ENCODE measurements around the gene DNPH1.

DNPH1 gene

DNA sequence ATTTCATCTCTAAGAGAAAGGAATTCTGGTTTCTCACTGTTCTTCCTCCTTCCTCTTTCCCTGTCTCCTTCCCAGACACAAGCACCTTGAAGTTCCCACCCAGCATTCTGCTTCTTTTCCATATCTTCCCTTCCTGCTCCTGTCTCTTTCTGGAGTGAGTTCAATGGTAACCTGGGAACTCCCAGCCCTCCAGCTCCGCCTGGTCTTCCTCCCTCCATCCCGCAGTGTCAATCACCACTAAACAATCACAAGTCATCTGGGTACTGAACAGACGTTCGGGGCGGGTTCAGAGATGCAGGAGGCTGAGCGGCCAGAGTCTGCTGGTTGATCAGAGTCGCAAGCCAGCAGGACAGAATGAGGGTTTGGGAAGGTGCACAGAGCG, 21.7 kb upstream of the DNPH1 start (continued):
- TF ChIP-seq, protein P1, sequence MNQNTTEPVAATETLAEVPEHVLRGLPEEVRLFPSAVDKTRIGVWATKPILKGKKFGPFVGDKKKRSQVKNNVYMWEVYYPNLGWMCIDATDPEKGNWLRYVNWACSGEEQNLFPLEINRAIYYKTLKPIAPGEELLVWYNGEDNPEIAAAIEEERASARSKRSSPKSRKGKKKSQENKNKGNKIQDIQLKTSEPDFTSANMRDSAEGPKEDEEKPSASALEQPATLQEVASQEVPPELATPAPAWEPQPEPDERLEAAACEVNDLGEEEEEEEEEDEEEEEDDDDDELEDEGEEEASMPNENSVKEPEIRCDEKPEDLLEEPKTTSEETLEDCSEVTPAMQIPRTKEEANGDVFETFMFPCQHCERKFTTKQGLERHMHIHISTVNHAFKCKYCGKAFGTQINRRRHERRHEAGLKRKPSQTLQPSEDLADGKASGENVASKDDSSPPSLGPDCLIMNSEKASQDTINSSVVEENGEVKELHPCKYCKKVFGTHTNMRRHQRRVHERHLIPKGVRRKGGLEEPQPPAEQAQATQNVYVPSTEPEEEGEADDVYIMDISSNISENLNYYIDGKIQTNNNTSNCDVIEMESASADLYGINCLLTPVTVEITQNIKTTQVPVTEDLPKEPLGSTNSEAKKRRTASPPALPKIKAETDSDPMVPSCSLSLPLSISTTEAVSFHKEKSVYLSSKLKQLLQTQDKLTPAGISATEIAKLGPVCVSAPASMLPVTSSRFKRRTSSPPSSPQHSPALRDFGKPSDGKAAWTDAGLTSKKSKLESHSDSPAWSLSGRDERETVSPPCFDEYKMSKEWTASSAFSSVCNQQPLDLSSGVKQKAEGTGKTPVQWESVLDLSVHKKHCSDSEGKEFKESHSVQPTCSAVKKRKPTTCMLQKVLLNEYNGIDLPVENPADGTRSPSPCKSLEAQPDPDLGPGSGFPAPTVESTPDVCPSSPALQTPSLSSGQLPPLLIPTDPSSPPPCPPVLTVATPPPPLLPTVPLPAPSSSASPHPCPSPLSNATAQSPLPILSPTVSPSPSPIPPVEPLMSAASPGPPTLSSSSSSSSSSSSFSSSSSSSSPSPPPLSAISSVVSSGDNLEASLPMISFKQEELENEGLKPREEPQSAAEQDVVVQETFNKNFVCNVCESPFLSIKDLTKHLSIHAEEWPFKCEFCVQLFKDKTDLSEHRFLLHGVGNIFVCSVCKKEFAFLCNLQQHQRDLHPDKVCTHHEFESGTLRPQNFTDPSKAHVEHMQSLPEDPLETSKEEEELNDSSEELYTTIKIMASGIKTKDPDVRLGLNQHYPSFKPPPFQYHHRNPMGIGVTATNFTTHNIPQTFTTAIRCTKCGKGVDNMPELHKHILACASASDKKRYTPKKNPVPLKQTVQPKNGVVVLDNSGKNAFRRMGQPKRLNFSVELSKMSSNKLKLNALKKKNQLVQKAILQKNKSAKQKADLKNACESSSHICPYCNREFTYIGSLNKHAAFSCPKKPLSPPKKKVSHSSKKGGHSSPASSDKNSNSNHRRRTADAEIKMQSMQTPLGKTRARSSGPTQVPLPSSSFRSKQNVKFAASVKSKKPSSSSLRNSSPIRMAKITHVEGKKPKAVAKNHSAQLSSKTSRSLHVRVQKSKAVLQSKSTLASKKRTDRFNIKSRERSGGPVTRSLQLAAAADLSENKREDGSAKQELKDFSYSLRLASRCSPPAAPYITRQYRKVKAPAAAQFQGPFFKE (tag by site-specific recombination; IDR thresholded peaks at IDR 0.05; ENCODE audit: borderline replicate concordance), result no peak
- TF ChIP-seq, protein P2, sequence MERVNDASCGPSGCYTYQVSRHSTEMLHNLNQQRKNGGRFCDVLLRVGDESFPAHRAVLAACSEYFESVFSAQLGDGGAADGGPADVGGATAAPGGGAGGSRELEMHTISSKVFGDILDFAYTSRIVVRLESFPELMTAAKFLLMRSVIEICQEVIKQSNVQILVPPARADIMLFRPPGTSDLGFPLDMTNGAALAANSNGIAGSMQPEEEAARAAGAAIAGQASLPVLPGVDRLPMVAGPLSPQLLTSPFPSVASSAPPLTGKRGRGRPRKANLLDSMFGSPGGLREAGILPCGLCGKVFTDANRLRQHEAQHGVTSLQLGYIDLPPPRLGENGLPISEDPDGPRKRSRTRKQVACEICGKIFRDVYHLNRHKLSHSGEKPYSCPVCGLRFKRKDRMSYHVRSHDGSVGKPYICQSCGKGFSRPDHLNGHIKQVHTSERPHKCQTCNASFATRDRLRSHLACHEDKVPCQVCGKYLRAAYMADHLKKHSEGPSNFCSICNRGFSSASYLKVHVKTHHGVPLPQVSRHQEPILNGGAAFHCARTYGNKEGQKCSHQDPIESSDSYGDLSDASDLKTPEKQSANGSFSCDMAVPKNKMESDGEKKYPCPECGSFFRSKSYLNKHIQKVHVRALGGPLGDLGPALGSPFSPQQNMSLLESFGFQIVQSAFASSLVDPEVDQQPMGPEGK (tag by site-specific recombination; IDR thresholded peaks at IDR 0.05), result no peak
- no peak for TF ChIP-seq ZNF777 (tag by site-specific recombination; IDR thresholded peaks at IDR 0.05; ENCODE audit: borderline replicate concordance)
- no peak for TF ChIP-seq KLF16 (tag by site-specific recombination; IDR thresholded peaks at IDR 0.05)
- no peak for TF ChIP-seq ZNF521 (tag by site-specific recombination; IDR thresholded peaks at IDR 0.05)
- TF ChIP-seq, protein P3, sequence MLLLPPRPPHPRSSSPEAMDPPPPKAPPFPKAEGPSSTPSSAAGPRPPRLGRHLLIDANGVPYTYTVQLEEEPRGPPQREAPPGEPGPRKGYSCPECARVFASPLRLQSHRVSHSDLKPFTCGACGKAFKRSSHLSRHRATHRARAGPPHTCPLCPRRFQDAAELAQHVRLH (tag by site-specific recombination; IDR thresholded peaks at IDR 0.05), result no peak
- no peak for TF ChIP-seq ZNF747 (tag by site-specific recombination; IDR thresholded peaks at IDR 0.05)
- TF ChIP-seq, protein P4, sequence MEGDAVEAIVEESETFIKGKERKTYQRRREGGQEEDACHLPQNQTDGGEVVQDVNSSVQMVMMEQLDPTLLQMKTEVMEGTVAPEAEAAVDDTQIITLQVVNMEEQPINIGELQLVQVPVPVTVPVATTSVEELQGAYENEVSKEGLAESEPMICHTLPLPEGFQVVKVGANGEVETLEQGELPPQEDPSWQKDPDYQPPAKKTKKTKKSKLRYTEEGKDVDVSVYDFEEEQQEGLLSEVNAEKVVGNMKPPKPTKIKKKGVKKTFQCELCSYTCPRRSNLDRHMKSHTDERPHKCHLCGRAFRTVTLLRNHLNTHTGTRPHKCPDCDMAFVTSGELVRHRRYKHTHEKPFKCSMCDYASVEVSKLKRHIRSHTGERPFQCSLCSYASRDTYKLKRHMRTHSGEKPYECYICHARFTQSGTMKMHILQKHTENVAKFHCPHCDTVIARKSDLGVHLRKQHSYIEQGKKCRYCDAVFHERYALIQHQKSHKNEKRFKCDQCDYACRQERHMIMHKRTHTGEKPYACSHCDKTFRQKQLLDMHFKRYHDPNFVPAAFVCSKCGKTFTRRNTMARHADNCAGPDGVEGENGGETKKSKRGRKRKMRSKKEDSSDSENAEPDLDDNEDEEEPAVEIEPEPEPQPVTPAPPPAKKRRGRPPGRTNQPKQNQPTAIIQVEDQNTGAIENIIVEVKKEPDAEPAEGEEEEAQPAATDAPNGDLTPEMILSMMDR (tag by site-specific recombination; IDR thresholded peaks at IDR 0.05), result no peak
- no peak for TF ChIP-seq ZFP69B (tag by site-specific recombination; IDR thresholded peaks at IDR 0.05)
- TF ChIP-seq, protein P5, sequence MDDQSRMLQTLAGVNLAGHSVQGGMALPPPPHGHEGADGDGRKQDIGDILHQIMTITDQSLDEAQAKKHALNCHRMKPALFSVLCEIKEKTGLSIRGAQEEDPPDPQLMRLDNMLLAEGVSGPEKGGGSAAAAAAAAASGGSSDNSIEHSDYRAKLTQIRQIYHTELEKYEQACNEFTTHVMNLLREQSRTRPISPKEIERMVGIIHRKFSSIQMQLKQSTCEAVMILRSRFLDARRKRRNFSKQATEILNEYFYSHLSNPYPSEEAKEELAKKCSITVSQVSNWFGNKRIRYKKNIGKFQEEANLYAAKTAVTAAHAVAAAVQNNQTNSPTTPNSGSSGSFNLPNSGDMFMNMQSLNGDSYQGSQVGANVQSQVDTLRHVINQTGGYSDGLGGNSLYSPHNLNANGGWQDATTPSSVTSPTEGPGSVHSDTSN (CRISPR knock-in tag; IDR thresholded peaks at IDR 0.05), result no peak
- TF ChIP-seq ZNF221 (tag by site-specific recombination; IDR thresholded peaks at IDR 0.05; ENCODE audit: borderline replicate concordance), result no peak
- TF ChIP-seq ZNF211 (tag by site-specific recombination; IDR thresholded peaks at IDR 0.05; ENCODE audit: low read depth), result no peak
- TF ChIP-seq MEIS1 (CRISPR knock-in tag; IDR thresholded peaks at IDR 0.05; ENCODE audit: borderline replicate concordance), result peak; percentile 93
- no peak for TF ChIP-seq ZNF501 (tag by site-specific recombination; IDR thresholded peaks at IDR 0.05)
- no peak for TF ChIP-seq ZNF529 (tag by site-specific recombination; IDR thresholded peaks at IDR 0.05; ENCODE audit: insufficient replicate concordance)
- no peak for TF ChIP-seq ZNF670 (tag by site-specific recombination; IDR thresholded peaks at IDR 0.05; ENCODE audit: low read depth)
- TF ChIP-seq ZNF76 (tag by site-specific recombination; IDR thresholded peaks at IDR 0.05; ENCODE audit: borderline replicate concordance, low read depth), result peak; percentile 96
- no peak for TF ChIP-seq ZSCAN16 (tag by site-specific recombination; IDR thresholded peaks at IDR 0.05)
- TF ChIP-seq ZNF433 (tag by site-specific recombination; IDR thresholded peaks at IDR 0.05; ENCODE audit: low read depth), result no peak
- no peak for TF ChIP-seq ZBTB20 (tag by site-specific recombination; IDR thresholded peaks at IDR 0.05)
- TF ChIP-seq, protein P6, sequence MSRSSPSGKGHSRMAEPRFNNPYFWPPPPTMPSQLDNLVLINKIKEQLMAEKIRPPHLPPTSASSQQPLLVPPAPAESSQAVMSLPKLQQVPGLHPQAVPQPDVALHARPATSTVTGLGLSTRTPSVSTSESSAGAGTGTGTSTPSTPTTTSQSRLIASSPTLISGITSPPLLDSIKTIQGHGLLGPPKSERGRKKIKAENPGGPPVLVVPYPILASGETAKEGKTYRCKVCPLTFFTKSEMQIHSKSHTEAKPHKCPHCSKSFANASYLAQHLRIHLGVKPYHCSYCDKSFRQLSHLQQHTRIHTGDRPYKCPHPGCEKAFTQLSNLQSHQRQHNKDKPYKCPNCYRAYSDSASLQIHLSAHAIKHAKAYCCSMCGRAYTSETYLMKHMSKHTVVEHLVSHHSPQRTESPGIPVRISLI (tag by site-specific recombination; IDR thresholded peaks at IDR 0.05), result no peak
- TF ChIP-seq ZNF112 (tag by site-specific recombination; IDR thresholded peaks at IDR 0.05), result no peak

Data from HEK293 (cell line).